T-cell (primary cell): ENCODE data around the gene SLC24A3. TPM values are rescaled to one million over a fixed set of nuclear protein-coding genes. Genes with fewer than 3 reads are reported as not detected.

Experiments used
- ATAC-seq, 4 experiments: fragments of 200-7000 bp in 3 of 4; fragments of 150-1000 bp in 1 of 4; cut with Tn5 transposase; replicated peaks in 1 of 4; 1 replicate in 3 of 4; 2 replicates in 1 of 4; pipeline ENCODE4 v1.10.0; 2021; ENCODE audit warnings: moderate library complexity in 3 of 4, mild to moderate bottlenecking in 2 of 4, moderate number of reproducible peaks in 1 of 4
- CTCF ChIA-PET, 2 donors: fragments of 300-600 bp; sonication (Branson Sonifier 250); formaldehyde crosslinking; loops; one replicate each; lab custom pipeline; 2022; ENCODE audit warnings: antibody characterized with exemption in 2 of 2; lab: Charles Lee
- POLR2A ChIA-PET, 2 donors: fragments of 300-600 bp; sonication (Branson Sonifier 250); formaldehyde crosslinking; loops; one replicate each; lab custom pipeline; 2022; ENCODE audit warnings: antibody characterized with exemption in 2 of 2; lab: Charles Lee
- DNase-seq, 35 experiments: peaks; one replicate each; pipeline versions ENCODE4 v3.0.0 to v3.0.0-alpha.2; 2013 to 2023
- H3K27ac ChIP-seq: one replicate; pipeline ENCODE4 v1.5.1; 2013; ENCODE audit warnings: low read length
- H3K27me3 ChIP-seq, 2 experiments: replicated peaks in 1 of 2; 1 replicate in 1 of 2; 2 replicates in 1 of 2; pipeline versions ENCODE4 v1.6.1 to v1.7.0; 2013; ENCODE audit warnings: low read length in 1 of 2, mixed read lengths in 1 of 2; ENCODE audit not compliant: control insufficient read depth in 2 of 2, insufficient read depth in 2 of 2; ENCODE audit errors: extremely low read depth in 1 of 2
- H3K36me3 ChIP-seq, 2 donors: 1 replicate in 1 of 2; 2 replicates in 1 of 2; pipeline versions ENCODE4 v1.6.1 to v1.7.0; 2013; ENCODE audit warnings: low read length in 1 of 2; ENCODE audit not compliant: control insufficient read depth in 2 of 2, insufficient read depth in 1 of 2; ENCODE audit errors: extremely low read depth in 1 of 2
- H3K4me1 ChIP-seq, 2 experiments: 1 replicate in 1 of 2; 2 replicates in 1 of 2; pipeline versions ENCODE4 v1.6.1 to v1.7.0; 2013; ENCODE audit warnings: low read length in 2 of 2, mixed read lengths in 1 of 2; ENCODE audit not compliant: insufficient read depth in 2 of 2, control insufficient read depth in 1 of 2; ENCODE audit errors: extremely low read depth in 1 of 2
- H3K4me3 ChIP-seq, 2 donors: 1 replicate in 1 of 2; 2 replicates in 1 of 2; pipeline versions ENCODE4 v1.5.1 to v1.7.0; 2013; ENCODE audit warnings: mild to moderate bottlenecking in 2 of 2, low read length in 1 of 2, moderate library complexity in 1 of 2; ENCODE audit not compliant: control insufficient read depth in 1 of 2; ENCODE audit errors: extremely low read depth in 1 of 2
- H3K9me3 ChIP-seq: 2 replicates; pipeline ENCODE4 v1.7.0; 2013
- H3K27ac Mint-ChIP-seq, 2 donors: one replicate each; pipeline ENCODE4 v1.8.0; 2020 to 2021; ENCODE audit warnings: mild to moderate bottlenecking in 2 of 2, mixed read lengths in 2 of 2
- H3K27me3 Mint-ChIP-seq, 2 donors: one replicate each; pipeline ENCODE4 v1.8.0; 2021 to 2022; ENCODE audit warnings: mixed read lengths in 2 of 2
- H3K36me3 Mint-ChIP-seq: one replicate; pipeline ENCODE4 v1.8.0; 2021; ENCODE audit warnings: mixed read lengths
- H3K4me1 Mint-ChIP-seq, 3 donors: one replicate each; pipeline ENCODE4 v1.8.0; 2020 to 2022; ENCODE audit warnings: mixed read lengths in 3 of 3, mild to moderate bottlenecking in 1 of 3
- H3K4me3 Mint-ChIP-seq, 3 donors: one replicate each; pipeline ENCODE4 v1.8.0; 2020 to 2022; ENCODE audit warnings: mild to moderate bottlenecking in 3 of 3, mixed read lengths in 3 of 3, moderate library complexity in 3 of 3
- H3K9me3 Mint-ChIP-seq, 3 donors: one replicate each; pipeline ENCODE4 v1.8.0; 2020 to 2022; ENCODE audit warnings: mixed read lengths in 3 of 3
- WGBS: methylation state at CpG from one replicate; pipeline ENCODE4 v1.1.5; 2013; ENCODE audit warnings: missing lambda C conversion rate; ENCODE audit not compliant: insufficient coverage; 5-methylcytosine and 5-hydroxymethylcytosine counted together
- total RNA-seq, 35 experiments: library from RNA in 6 of 35; stranded (reverse) in 6 of 35; fragments of 120-200 nt in 1 of 35; gene quantifications; one replicate each; pipeline versions ENCODE4 v1.2.1 to v1.2.4 and lab custom pipeline; 2013 to 2026

The SLC24A3 gene
- total RNA-seq, 5 donors from 2014 or later (not counting 1 experiment from before 2014, with no cell fraction given), result 0.06 to 0.25 (median 0.12) TPM

DNA sequence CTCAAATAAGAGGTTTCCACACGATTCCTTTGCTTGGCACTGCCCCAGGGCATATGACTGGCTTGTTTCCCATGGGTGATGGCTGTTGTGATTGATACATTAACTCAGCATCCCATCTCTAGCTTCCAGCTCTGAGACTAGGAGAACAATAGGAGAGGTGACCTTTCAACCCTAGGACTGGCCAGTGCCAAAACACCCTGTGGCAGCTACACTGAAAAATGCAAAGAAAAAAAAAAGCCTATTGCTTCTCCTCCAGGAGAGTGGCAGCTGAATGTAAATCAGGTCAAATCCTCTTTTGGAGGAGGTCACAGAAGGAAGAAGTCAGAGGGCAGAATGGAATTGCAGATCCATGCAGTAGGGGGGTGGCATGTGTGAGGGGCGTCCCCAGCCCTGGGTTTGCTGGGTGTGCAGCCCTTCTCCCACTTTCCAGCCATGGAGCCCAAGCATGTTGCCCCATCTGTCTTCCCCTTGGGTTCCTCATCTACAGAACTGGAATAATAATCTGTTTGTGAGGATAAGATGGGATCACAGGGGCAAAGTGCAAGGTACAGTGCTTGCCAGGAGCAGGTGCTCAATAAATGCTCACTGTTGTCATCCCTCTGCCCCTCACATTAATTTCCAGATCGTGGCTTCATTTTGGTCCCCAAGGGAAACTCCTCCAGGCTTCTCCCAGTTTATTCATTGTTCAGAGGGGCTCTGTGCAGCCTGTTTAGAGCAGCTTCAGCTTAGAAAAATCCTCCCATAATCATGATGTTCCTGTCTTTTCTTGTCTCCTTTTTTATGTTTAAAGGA lies 300.6 kb downstream of the SLC24A3 start:
- H3K27ac ChIP-seq, result no peak overlapping the region
- WGBS, result 29% methylated on average over 1 of the region's 3 CpGs
- no peaks in the 10 kb centered on the region for H3K9me3 Mint-ChIP-seq
- H3K27ac Mint-ChIP-seq, result no peak overlapping the region
- DNase-seq, result no peak
- H3K4me3 Mint-ChIP-seq, result no peak overlapping the region
- POLR2A ChIA-PET, result no interaction called here
- H3K4me1 ChIP-seq, result no peaks in the 10 kb centered on the region
- no peaks in the 10 kb centered on the region for H3K27me3 Mint-ChIP-seq
- no peaks in the 10 kb centered on the region for H3K4me1 Mint-ChIP-seq
- no peaks in the 10 kb centered on the region for H3K9me3 ChIP-seq
- CTCF ChIA-PET, result no interaction called here
- no peaks in the 10 kb centered on the region for H3K36me3 Mint-ChIP-seq
- H3K27me3 ChIP-seq, result peaks cover 0 to 3% of the 10 kb centered on the region in 2 experiments
- no peak overlapping the region for H3K4me3 ChIP-seq
- no peaks in the 10 kb centered on the region for H3K36me3 ChIP-seq
- ATAC-seq, result no peak

DNA sequence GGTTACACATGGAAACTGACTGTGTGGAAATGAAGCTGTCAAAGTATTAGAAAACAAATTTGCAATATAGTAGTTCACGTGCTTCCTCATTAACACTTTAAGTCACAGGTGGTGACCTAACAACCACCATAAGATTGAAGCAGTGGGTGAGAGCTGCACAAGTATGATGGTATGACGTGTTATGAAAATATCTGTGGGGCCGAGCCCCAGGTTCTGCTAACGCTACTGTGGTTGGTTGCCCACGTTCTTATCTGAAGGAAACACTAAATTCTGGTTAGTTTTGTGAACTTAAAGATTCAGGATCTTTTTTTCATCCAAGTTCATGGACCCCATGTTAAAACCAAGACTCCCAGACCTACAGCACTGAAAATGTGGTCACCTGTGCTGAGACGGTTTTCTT lies 302.6 kb downstream of the SLC24A3 start:
- Histone ChIP-seq H3K27me3 (peaks cover 0 to 6% of the 10 kb centered on the region in 2 experiments), H3K9me3 (no peaks in the 10 kb centered on the region), H3K4me3 (no peak overlapping the region), H3K27ac (no peak overlapping the region), H3K4me1 (peaks cover 0 to 4% of the 10 kb centered on the region in 2 experiments), H3K36me3 (no peaks in the 10 kb centered on the region)
- CTCF ChIA-PET, result no interaction called here
- POLR2A ChIA-PET, result no interaction called here
- H3K4me3 Mint-ChIP-seq, result no peak overlapping the region
- no peaks in the 10 kb centered on the region for H3K36me3 Mint-ChIP-seq
- ATAC-seq (no peak), DNase-seq (no peak)
- H3K4me1 Mint-ChIP-seq, result peaks cover 0 to 9% (median 0%) of the 10 kb centered on the region in 3 donors
- no peaks in the 10 kb centered on the region for H3K9me3 Mint-ChIP-seq
- no peaks in the 10 kb centered on the region for H3K27me3 Mint-ChIP-seq
- no peak overlapping the region for H3K27ac Mint-ChIP-seq
- WGBS, result no CpG with 5 or more reads among the region's 6 CpGs

DNA sequence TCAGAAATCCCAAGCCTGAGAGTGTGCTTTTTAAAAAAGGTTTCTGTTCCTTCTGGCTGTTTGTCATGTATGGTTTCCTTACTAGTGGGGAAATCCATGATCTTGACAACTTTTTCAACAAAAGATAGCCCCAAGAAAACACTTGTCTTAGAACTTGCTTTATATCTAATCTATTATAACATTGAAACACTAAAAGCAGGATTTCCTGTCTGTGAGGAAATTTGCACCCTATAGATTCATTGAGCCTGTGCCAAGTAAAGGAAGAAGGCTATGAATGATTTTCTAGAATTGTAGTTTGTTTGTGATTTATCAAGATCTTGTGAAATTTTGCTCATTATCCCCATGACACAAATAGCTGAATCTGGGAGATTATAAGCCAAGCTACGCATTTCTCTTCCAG lies 307.0 kb downstream of the SLC24A3 start:
- H3K27ac Mint-ChIP-seq, result no peak overlapping the region
- ATAC-seq, result no peak

DNA sequence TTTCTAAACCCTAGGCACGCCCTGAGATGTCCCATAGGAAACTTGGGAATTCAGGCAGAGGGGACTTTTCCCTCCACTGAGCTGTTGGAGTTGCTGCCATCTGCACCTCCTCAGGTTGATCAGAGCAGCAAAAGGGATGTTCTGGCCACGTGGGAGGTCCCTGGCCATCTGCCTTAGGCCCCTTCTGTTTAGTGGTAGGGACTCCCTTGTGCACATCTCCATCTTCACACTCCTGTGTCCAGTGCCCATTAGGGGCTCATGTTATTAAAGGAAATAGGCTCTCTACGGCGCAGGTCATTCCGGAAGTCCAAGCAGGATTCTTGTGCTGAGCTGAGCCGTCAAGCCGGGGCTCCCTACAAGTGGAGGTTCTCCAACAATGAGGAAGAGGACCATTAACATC lies 307.8 kb downstream of the SLC24A3 start:
- Mint-ChIP-seq H3K36me3 (no peaks in the 10 kb centered on the region), H3K4me3 (no peak overlapping the region), H3K4me1 (peaks cover 5 to 33% (median 22%) of the 10 kb centered on the region in 3 donors), H3K27ac (no peak overlapping the region), H3K27me3 (peaks cover 0 to 11% of the 10 kb centered on the region in 2 donors), H3K9me3 (no peaks in the 10 kb centered on the region)
- Histone ChIP-seq H3K4me1 (peaks cover 5 to 8% of the 10 kb centered on the region in 2 experiments), H3K27ac (no peak overlapping the region), H3K4me3 (no peak overlapping the region), H3K27me3 (peaks cover 0 to 6% of the 10 kb centered on the region in 2 experiments), H3K9me3 (no peaks in the 10 kb centered on the region), H3K36me3 (no peaks in the 10 kb centered on the region)
- POLR2A ChIA-PET, result no interaction called here
- WGBS, result 75% methylated on average over 2 of the region's 7 CpGs
- DNase-seq, result no peak
- ATAC-seq, result no peak
- CTCF ChIA-PET, result no interaction called here

More for the DNA sequence above, 307.0 kb downstream of the SLC24A3 start:
- POLR2A ChIA-PET, result no interaction called here
- Histone ChIP-seq H3K27ac (no peak overlapping the region), H3K9me3 (no peaks in the 10 kb centered on the region), H3K27me3 (peaks cover 0 to 6% of the 10 kb centered on the region in 2 experiments), H3K36me3 (no peaks in the 10 kb centered on the region), H3K4me3 (no peak overlapping the region), H3K4me1 (peaks cover 5 to 8% of the 10 kb centered on the region in 2 experiments)
- H3K4me3 Mint-ChIP-seq, result no peak overlapping the region
- no peaks in the 10 kb centered on the region for H3K36me3 Mint-ChIP-seq
- no peak for DNase-seq
- CTCF ChIA-PET, result no interaction called here
- peaks cover 5 to 33% (median 22%) of the 10 kb centered on the region in 3 donors for H3K4me1 Mint-ChIP-seq
- WGBS, result no CpG with 5 or more reads among the region's 1 CpG
- peaks cover 0 to 8% of the 10 kb centered on the region in 2 donors for H3K27me3 Mint-ChIP-seq
- H3K9me3 Mint-ChIP-seq, result no peaks in the 10 kb centered on the region

DNA sequence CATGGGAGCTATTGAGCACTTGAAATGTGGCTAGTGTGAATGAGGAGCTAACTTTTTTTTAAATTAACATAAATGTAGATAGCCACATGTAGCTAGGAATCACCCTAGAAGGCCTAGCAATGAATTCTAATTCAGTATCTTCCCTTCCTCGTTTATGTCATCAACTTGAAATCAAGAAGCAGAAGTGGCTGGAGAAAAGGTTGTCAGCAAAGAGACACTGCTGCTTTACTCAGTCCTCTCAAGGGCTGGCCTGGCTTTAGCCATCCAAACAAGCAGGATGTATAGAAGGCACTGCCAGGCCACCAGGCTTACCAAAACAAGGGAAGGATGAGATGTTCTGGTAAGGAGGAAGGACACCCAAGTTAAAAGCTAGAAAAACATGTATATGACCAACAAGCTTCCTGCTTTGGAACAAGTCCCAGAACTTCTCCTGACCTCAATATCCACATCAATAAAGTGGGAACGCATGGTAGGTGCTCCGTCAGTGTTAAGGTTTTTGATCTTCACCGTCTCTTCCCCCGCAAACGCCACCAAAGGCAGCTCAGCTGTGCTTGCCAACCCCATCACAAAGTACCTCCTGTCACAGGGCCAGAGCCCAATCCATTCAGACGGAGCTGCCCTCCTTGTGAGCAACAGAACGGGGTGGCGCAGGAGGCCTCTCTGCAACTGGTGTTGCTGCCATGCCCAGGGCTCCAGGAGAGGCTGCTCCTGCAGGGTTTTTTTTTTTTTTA lies 309.8 kb downstream of the SLC24A3 start:
- WGBS, result 0% methylated on average over 3 of the region's 9 CpGs
- Histone ChIP-seq H3K4me3 (no peak overlapping the region), H3K36me3 (no peaks in the 10 kb centered on the region), H3K27me3 (peaks cover 0 to 3% of the 10 kb centered on the region in 2 experiments), H3K4me1 (peaks cover 5 to 8% of the 10 kb centered on the region in 2 experiments), H3K27ac (no peak overlapping the region), H3K9me3 (no peaks in the 10 kb centered on the region)
- ATAC-seq (peak in 2 of 4 experiments; percentile 32 to 63), DNase-seq (peak in 8 of 35 experiments; percentile 2 to 27 (median 5))
- peaks cover 5 to 33% (median 22%) of the 10 kb centered on the region in 3 donors for H3K4me1 Mint-ChIP-seq
- H3K9me3 Mint-ChIP-seq, result no peaks in the 10 kb centered on the region
- no peaks in the 10 kb centered on the region for H3K36me3 Mint-ChIP-seq
- CTCF ChIA-PET, result no interaction called here
- H3K4me3 Mint-ChIP-seq, result peak overlapping the region in 1 of 3 donors; percentile 45
- no peak overlapping the region for H3K27ac Mint-ChIP-seq
- H3K27me3 Mint-ChIP-seq, result peaks cover 0 to 14% of the 10 kb centered on the region in 2 donors
- POLR2A ChIA-PET, result no interaction called here

DNA sequence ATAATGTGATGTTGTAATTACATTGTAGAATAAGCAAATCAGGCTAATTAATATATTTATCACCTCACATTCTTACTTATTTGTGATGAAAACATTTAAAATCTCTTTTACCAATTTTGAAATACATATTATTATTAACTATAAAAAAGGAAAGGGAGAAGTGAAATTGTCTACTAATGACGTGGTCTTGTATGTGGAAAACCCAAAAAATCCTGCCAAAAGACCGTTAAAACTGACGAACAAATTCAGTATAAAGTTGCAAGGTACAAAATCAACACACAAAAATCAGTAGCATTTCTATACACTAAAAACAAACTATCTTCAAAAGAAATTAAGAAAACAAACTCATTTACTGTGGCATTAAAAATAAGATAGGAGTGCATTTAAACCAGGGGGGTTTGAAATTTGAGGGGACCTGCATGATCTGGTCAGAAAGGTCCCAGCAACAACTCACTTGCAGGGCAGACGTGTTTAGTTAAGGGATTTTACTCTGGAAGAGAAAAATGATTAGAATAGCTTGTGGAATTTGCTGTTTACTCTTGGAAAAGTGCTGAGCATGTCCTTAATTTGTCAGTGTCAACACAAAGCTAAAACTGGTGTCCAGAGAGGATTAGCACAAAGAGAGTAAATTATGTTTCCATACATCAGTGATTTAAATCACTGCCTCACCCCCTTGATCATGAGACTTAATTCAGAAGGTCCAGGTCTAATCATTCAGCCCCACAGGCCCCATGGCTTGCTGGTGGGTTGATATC lies 310.6 kb downstream of the SLC24A3 start:
- Mint-ChIP-seq H3K9me3 (no peaks in the 10 kb centered on the region), H3K4me3 (peak overlapping the region in 1 of 3 donors; percentile 45), H3K27me3 (peaks cover 0 to 15% of the 10 kb centered on the region in 2 donors), H3K27ac (no peak overlapping the region), H3K36me3 (no peaks in the 10 kb centered on the region), H3K4me1 (peaks cover 5 to 33% (median 22%) of the 10 kb centered on the region in 3 donors)
- ATAC-seq (no peak), DNase-seq (no peak)
- H3K4me1 ChIP-seq, result peaks cover 5 to 8% of the 10 kb centered on the region in 2 experiments
- H3K27me3 ChIP-seq, result peaks cover 0 to 3% of the 10 kb centered on the region in 2 experiments
- POLR2A ChIA-PET, result no interaction called here
- 64% methylated on average over 1 of the region's 4 CpGs for WGBS
- H3K27ac ChIP-seq, result no peak overlapping the region
- H3K36me3 ChIP-seq, result no peaks in the 10 kb centered on the region
- no peak overlapping the region for H3K4me3 ChIP-seq
- H3K9me3 ChIP-seq, result no peaks in the 10 kb centered on the region
- CTCF ChIA-PET, result no interaction called here
